Measurements from ENCODE around the gene FAM181B. TPM values are rescaled to one million over a fixed set of nuclear protein-coding genes. Genes with fewer than 3 reads are reported as not detected.
"Not testable (repeated sequence)": the region's sequence is repeated elsewhere in the genome, so short reads cannot be mapped to it uniquely, and the experiment has no call there.

FAM181B gene
- total RNA-seq, 2 experiments from 2014 or later = not detected

DNA sequence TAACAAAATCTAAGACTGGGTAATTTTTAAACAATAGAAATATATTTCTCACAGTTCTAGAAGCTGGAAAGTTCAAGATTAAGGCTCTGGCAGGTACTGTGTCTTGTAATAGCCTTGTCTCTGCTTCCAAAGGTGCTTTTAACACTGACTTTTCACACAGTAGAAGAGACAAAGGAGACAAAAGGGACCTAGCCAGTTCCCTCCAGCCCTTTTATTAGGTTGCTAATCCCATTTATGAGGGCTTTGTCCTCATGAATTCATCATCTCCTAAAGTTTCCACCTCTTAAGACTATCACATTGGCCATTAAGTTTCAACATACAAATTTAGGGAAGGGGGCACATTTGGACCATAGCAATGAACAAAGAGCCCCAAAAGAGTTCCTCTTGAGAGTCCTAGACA is 40.7 kb downstream of the FAM181B start:
- Mint-ChIP-seq H3K9me3 (no peaks in the 10 kb centered on the region), H3K36me3 (ENCODE audit: low read depth) (no peaks in the 10 kb centered on the region), H3K4me3 (no peak overlapping the region), H3K27ac (no peak overlapping the region), H3K27me3 (peaks cover 11% of the 10 kb centered on the region), H3K4me1 (no peaks in the 10 kb centered on the region)
- ChIA-PET POLR2A (no interaction called here), CTCF (no interaction called here)
- DNase-seq = no peak

DNA sequence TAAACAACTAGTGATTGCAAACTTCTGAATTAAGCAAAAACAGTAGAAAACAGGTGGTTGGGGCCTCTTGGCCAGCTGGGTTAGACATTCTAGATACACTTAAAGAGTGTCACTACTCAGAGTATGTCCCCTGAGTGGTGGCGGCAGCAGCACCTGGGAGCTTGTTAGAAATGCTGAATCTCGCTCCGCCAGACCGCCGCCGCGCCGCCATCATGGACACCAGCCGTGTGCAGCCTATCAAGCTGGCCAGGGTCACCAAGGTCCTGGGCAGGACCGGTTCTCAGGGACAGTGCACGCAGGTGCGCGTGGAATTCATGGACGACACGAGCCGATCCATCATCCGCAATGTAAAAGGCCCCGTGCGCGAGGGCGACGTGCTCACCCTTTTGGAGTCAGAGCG is 44.3 kb downstream of the FAM181B start:
- H3K27ac Mint-ChIP-seq; H3K36me3 Mint-ChIP-seq (ENCODE audit: low read depth); POLR2A ChIA-PET: not testable (repeated sequence)

DNA sequence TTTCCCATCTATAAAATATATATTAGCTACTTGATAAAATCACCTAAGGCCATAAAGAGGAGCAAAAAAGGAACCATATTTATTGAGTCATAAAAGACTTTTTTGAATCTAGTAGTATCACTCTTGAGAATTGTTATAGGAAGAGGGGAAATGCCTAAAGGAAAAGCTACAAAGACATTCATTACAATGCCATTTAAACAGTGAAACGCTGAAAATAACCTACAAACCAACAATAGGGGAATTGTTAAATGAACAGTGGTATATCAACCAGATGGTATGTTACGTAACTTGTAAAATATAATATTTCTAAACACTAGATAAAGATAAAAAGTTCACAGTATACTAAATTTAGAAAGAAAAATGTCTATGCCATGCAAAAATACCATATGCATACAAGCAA is 47.5 kb downstream of the FAM181B start:
- no peak for DNase-seq
- peaks cover 28% of the 10 kb centered on the region for H3K27me3 Mint-ChIP-seq
- no peak overlapping the region for H3K4me3 Mint-ChIP-seq
- no peaks in the 10 kb centered on the region for H3K9me3 Mint-ChIP-seq
- H3K4me1 Mint-ChIP-seq = peaks cover 2% of the 10 kb centered on the region
- ChIA-PET CTCF (no interaction called here), POLR2A (no interaction called here)
- no peak overlapping the region for H3K27ac Mint-ChIP-seq
- no peaks in the 10 kb centered on the region for H3K36me3 Mint-ChIP-seq (ENCODE audit: low read depth)

More for the DNA sequence above, 44.3 kb downstream of the FAM181B start:
- not testable (repeated sequence) for H3K4me3 Mint-ChIP-seq, DNase-seq, H3K4me1 Mint-ChIP-seq, H3K9me3 Mint-ChIP-seq
- peaks cover 19% of the 10 kb centered on the region for H3K27me3 Mint-ChIP-seq
- CTCF ChIA-PET = interaction anchor here (1.3 kb wide), 1 partner anchor 10 kb away, joined by 3 read pairs; no protein-coding TSS in a partner anchor

DNA sequence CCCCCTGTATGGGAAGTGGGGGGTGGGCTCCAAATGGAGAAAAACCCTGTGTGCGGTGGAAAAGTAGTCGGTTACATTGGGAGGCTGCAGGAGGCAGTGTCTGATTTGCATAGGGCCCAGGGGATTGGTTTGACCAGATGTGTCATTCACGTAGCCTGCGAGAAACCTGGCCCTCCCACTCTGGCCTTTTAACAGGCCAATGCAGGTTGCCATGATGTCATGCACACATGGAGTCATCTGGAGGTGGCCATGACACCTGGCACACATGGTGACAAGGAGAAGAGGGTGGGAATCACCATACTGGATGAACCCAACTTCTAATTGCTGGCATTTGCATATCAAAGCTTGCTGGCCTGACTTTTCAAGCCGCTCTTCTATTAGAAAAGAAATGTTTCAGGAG is 50.6 kb downstream of the FAM181B start:
- Mint-ChIP-seq H3K4me1 (peaks cover 2% of the 10 kb centered on the region), H3K27ac (no peak overlapping the region), H3K27me3 (peaks cover 23% of the 10 kb centered on the region), H3K9me3 (no peaks in the 10 kb centered on the region), H3K4me3 (no peak overlapping the region), H3K36me3 (ENCODE audit: low read depth) (no peaks in the 10 kb centered on the region)
- DNase-seq = no peak
- POLR2A ChIA-PET = no interaction called here
- CTCF ChIA-PET = interaction anchor here (0.7 kb wide), 2 partner anchors 174 to 217 kb away, joined by 3 read pairs; partner anchors contain the start of gene PRCP

DNA sequence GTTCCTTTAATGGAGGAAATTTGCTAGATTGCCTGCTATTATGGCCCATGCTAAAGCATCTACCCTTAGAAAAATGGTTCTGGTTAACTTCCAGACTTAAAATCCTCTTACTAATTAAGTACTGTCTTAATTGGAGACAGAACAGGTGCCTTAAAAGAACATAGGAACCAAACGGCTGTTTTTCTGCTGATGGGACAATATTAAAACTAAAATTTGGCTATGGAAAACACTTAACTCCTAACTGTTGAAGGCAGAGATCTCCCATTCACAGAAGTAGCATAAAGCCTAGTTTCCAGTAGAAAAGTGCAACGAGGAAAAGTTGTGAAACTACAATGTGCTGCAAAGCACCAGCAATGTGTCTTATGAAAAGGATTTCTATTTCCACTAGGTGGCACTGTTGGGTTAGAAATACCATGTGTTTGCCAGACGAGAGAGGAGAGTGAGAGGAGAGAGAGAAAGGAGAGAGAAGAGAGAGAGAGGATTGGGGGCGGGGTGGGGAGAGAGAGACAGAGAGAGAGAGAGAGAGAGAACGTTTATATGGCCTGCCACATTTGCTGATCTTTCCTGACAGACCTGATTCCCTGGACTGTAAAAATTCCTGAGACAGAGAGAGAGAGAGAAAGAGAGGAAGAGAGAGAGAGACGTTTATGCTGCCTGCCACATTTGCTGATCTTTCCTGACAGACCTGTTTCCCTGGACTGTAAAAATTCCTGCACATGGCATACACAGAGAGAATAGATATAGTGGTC is 51.5 kb downstream of the FAM181B start:
- Mint-ChIP-seq H3K27ac (no peak overlapping the region), H3K4me3 (no peak overlapping the region), H3K4me1 (peaks cover 2% of the 10 kb centered on the region), H3K36me3 (ENCODE audit: low read depth) (no peaks in the 10 kb centered on the region), H3K9me3 (no peaks in the 10 kb centered on the region), H3K27me3 (peaks cover 20% of the 10 kb centered on the region)
- ChIA-PET CTCF (interaction anchor here (0.7 kb wide), 1 partner anchor 218 kb away, joined by 3 read pairs; the partner anchor contains the start of gene PRCP), POLR2A (no interaction called here)
- DNase-seq = peak; percentile 48

DNA sequence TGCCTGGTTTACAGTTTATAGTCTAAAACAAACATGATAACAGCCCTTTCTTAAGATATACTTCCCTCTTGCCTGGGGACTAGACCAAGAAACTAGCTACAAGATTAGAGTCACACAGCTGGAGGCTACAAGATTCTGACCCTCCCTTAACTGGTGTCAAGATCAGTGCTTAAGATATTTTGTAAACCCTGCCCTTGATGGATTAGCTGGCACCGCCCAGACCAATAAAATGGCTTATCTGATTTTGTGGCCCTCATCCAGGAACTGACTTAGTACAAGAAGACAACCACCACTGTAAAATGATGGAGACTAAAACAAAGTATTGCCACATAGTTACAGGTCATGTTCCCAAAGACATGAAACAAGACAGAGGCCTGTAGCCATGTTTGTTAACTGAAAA is 53.4 kb downstream of the FAM181B start:
- POLR2A ChIA-PET = no interaction called here
- Mint-ChIP-seq H3K4me1 (peaks cover 2% of the 10 kb centered on the region), H3K4me3 (no peak overlapping the region), H3K36me3 (ENCODE audit: low read depth) (no peaks in the 10 kb centered on the region), H3K27ac (no peak overlapping the region), H3K9me3 (no peaks in the 10 kb centered on the region), H3K27me3 (peaks cover 15% of the 10 kb centered on the region)
- CTCF ChIA-PET = interaction anchor here (0.6 to 1.6 kb wide), 2 partner anchors 14 to 24 kb away, joined by 4 read pairs; no protein-coding TSS in a partner anchor
- DNase-seq = no peak

Other genes starting within 250 kb of the FAM181B start
- gene PRCP, start 166.6 kb upstream of the FAM181B start, total RNA-seq = 10 to 100 TPM; 22.1 to 22.5 TPM
- 10 to 100 TPM; 14.7 to 14.8 TPM for gene DDIAS, start 167.9 kb upstream of the FAM181B start, total RNA-seq